LNCAP (cell line): ENCODE results near the gene TECTB.

Experiments used
- CTCF ChIP-seq: fragments of 450-650 bp; IDR thresholded peaks from 2 replicates; pipeline ENCODE4 v1.5.1; 2017; ENCODE audit warnings: mild to moderate bottlenecking

Gene TECTB

DNA sequence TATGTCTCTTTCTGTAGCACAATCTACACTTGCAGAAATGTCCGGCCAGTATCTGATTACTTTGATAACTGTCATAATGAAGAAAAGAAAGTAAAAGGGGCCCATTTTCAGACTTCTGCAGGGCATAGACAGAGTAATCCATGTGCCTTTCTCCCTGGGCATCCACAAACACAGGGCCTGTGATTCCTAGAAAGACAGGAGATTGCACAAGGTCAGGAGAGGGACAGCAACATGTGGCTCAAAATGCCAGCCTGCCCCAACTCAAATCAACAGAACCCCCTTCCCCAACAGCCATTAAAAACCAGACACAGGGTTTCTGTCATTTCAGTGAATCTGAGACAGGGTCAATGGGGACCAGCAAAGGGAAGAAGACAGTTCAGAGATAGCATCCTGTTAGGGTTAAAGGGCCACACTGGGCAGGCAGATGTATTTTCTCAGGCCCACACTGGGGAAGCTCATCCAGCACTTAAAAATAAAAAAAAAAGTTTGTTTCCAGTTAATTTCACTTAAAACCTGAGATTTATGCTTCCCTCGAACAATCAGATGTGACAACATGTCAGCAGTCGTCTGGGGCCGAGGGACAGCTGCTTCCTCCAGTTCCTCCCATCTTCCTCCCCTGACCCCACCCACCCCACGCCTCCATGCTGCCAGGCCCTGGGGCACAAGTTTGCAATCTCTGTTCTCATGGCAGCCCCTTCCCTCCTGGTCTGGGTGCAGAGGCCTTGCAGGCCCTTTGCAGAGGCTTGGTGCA lies 60.0 kb downstream of the TECTB start:
- TF ChIP-seq CTCF = no peak

- TF ChIP-seq CTCF = no peak
Measured at GRCh38 chr10:112344261-112344660, 61.1 kb downstream of the TECTB start.

DNA sequence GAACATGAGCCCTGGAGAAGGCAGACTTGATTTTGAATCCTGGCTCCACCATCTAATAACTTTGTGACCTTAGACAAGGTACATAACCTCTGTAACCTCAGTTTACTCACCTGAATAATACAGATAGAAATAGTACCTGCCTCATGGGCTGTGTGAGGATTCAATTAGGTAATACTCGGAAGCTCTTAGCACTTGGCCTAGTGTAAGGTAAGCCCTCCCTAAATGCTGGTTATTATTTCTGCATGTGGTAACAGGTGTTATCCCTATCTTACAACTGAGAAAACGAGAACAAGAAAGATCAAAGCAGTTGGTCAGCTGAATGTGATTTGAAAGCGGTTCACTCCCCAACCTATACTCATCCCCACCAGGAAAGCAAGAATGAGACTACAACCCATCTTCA lies 62.0 kb downstream of the TECTB start:
- TF ChIP-seq CTCF = no peak

- TF ChIP-seq CTCF = no peak
Measured at GRCh38 chr10:112345743-112346142, 62.5 kb downstream of the TECTB start.

DNA sequence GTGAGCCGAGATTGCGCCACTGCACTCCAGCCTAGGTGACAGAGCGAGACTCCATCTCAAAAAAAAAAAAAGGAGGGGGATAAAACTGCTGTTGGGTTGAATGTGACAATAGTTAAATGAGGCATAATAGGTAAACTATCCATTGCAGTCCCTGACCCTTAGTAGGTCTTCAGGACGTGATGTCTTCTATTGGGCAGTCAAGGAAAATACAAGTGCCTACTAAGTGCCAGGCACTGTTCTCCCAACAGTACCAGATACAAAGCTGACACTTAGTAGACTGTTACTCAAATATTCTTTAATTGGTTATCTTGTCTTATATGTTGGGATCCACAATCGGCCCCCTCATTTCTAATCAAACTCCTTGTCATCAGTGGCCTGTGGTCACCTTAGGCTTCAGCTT lies 63.6 kb downstream of the TECTB start:
- TF ChIP-seq CTCF = no peak

- TF ChIP-seq CTCF = no peak
Measured at GRCh38 chr10:112347709-112348671, 64.8 kb downstream of the TECTB start.

DNA sequence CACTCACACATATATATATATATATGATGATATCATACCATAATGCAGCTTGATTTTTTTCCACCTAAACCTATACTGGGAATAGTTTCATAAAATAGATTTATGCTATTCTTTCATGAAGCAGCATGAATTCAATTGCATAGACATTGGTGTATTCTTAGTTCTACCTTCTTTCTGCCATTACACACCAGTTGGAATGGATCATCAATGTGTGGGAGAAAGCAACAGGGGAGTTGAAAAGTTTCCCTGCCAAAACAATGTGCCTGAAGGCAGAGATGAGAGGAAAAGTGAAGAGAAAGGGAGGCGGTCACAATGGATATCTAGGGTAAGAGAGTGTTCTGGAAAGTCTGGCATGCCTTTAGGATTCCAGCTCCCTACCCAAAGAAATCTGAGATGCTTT lies 65.6 kb downstream of the TECTB start:
- no peak for TF ChIP-seq CTCF
